NCI-H1105 treated with DMSO at 0.1 percent for 48 hours (cell line): ENCODE results near the gene SLC38A9.
"Not testable (repeated sequence)": the region's sequence is repeated elsewhere in the genome, so short reads cannot be mapped to it uniquely, and the experiment has no call there.

Experiments
- DNase-seq: peaks from one replicate; lab custom pipeline; 2025; lab: John Stamatoyannopoulos, UW

Gene SLC38A9

DNA sequence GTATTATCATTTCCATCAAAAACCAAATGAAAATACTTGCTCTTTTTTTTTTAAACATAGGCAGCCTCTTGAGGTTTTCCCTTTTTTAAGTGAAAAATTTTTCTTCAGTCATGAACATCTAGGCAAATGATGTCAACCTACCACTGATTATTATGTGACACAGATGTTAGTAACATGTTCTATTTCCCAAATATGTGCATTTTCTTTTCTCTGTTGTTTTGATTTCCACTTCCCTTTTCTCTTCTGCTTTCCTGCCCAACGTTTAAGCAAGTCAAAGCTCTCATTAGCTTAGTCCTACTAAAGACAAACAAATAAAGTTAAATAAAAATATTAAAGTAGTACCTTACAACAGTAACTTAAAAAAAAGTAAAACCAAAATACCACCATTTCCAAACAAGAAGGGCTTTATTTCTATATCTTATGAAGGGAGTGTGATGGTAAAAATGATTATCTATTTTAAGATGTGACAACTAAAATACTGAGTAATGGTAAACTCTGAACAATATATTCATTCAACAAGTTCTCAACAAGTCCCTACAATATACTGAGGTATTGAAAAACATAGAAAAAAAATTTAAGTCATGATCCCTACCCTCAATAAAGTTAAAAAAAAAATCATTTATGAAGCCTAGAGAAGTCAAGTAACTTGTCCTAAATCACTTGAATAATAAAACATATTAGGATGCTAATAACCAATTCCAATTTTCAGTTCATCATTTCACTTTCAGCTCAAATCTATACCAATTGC is 9.4 kb downstream of the SLC38A9 start:
- no peak for DNase-seq

DNA sequence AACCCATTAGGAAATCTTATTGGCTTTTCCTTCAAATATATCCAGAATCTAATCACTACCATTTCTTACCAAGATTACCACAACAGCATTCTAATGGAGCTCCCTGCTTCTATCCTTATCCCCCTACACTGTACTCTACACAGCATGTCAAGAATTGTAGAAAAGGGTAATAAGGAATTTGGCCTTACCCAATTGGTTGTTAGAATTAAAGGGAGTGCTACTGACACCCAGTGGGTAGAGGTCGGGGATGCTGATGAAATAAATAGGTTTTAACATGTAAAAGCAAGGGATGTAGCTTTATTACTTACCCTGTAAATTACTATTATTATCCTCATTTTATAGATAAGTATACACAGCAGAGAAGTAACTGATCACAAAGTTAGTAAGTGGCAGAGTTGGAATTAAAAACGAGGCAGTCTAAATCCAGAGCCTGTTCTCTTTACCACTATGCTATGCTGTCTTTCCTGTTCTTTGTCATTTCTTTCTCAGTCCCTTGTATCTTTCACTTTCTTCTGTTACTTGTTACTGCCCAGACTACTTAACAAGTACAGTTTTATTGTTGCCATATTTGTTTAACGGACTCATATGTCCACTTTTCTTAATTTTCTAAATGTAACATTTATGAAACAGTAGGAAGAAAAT is 10.5 kb downstream of the SLC38A9 start:
- no peak for DNase-seq

- DNase-seq, result no peak
These were observed 11.4 kb downstream of the SLC38A9 start for GRCh38 chr5:55700745-55701144.

DNA sequence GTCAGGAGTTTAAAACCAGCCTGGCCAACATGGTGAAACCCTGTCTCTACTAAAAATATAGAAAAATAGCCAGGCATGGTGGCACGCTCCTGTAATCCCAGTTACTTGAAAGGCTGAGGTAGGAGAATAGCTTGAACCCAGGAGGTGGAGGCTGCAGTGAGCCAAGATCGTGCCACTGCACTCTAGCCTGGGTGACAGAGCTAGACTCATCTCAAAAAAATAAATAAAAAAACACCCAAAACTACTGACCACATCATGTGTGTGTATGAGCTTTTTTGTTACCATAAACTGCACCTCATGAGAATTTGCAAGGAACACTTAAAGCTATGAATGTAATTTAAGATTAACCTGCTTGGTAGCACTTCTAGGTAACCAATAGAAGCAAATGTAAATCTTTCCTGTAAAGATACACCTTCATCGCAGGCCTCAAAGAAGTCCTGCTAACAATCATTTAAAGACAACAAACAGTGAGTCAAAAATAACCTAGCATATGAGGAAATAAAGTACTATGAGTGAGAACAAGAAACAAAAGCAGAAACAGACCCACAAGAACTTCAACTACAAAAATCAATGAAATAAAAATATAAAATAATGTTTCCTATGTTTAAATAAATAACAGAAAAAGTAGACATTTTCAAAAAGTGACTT is 13.0 kb downstream of the SLC38A9 start:
- DNase-seq, result no peak

DNA sequence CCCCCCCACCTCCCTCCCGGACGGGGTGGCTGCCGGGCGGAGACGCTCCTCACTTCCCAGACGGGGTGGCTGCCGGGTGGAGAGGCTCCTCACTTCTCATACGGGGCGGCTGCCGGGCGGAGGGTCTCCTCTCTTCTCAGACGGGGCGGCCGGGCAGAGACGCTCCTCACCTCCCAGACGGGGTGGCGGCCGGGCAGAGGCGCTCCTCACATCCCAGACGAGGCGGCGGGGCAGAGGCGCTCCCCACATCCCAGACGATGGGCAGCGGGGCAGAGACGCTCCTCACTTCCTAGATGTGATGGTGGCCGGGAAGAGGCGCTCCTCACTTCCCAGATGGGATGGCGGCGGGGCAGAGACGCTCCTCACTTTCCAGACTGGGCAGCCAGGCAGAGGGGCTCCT is 15.4 kb downstream of the SLC38A9 start:
- DNase-seq, result not testable (repeated sequence)

GRCh38 chr5:55694152-55694830 is 17.8 kb downstream of the SLC38A9 start:
- DNase-seq, result peak; percentile 15

DNA sequence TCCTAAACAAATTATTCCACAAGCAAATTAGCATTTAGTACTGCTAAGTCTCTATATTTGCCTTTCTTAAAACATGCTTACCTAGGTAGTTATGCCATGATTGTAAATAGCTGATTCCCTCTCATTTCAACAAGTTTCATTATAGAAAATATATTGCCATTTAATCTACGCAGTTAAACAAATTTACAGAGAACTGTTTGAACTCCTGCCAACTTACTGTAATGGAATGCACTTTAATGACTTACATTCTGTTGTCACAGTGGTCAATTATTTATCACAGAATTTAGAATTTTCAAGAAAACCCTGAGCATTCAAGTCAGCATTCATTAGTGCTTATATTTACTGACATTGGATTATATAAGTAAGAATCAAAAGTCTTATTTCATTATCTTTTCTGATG is 19.6 kb downstream of the SLC38A9 start:
- no peak for DNase-seq

- no peak for DNase-seq
These were observed 20.1 kb downstream of the SLC38A9 start for GRCh38 chr5:55692106-55692417.

GRCh38 chr5:55691265-55692105 is 20.6 kb downstream of the SLC38A9 start:
- peak; percentile 34 for DNase-seq

DNA sequence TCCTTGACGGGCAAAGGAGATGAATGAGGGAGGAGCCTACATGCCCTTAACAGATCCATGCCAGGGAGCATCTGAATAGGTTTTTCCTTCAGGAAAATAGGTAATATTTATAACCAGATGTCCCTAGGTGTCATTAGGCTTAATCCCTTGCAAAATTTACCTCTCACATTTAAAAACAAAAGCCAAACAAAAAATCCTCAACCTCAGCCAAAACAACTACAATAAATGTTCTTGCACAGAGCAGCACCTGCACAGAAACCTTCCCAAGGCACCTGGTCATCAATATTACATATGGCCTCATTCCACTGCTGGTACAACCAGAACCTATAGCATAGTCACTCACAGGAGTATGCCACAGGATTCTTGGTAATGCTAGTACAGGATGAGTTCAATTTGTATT is 30.1 kb downstream of the SLC38A9 start:
- DNase-seq, result no peak

- DNase-seq, result no peak
These were observed 30.8 kb downstream of the SLC38A9 start for GRCh38 chr5:55681301-55681700.

GRCh38 chr5:55680353-55680752 is 31.8 kb downstream of the SLC38A9 start:
- no peak for DNase-seq

DNA sequence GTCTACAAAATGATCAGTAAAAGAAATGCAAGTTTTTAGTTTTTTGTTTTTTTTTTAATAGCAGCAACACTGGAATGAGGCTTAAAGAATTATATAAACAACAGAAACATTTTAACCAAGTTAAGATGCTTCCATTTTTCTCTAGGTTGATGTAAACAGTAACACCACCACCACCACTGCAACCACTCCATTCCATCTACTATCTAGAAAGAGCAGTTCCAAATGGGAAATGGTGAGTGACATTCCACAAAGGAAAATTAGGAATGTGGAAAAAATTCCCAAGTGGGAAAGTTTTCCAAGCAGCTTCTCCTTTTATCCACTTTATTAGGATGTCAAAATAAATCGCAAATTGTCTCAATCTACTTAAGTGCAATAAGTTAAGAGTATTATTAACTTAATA is 32.6 kb downstream of the SLC38A9 start:
- DNase-seq, result no peak

DNA sequence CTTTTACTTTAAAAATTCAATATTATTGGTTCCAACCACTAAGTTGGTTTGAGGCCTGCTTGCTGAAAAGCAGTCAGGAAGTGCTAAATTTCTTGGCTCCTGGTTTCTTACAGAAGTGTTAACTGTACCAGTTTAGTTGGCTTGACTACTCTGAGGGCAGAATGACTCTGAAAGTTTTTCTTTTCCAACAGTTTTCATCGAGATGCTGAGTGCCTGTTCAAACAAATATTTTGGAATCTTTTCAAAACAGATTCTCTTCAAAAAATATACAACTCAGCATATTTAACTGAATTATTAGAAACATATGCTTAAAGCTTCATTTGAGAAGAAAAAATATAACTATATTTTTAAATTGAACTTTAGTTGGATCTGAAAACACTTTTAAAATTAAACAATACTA is 37.0 kb downstream of the SLC38A9 start:
- no peak for DNase-seq

DNA sequence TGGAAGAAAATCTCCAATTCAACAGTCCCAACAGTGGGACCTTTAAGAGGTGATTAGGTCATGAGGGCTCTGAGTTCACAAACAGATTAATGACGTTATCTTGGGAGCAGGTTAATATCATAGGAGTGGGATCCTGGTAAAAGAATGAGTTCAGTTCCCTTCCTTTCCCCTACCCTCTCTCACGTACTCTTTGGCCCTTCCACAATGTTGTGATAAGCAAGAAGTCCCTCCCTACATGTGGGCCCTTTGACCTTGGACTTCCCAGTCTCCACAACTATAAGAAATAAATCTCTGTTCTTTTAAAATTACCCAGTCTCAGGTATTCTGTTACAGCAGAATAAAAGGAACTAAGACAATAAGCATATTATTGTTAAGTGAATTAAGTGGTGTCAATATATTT is 37.8 kb downstream of the SLC38A9 start:
- no peak for DNase-seq

DNA sequence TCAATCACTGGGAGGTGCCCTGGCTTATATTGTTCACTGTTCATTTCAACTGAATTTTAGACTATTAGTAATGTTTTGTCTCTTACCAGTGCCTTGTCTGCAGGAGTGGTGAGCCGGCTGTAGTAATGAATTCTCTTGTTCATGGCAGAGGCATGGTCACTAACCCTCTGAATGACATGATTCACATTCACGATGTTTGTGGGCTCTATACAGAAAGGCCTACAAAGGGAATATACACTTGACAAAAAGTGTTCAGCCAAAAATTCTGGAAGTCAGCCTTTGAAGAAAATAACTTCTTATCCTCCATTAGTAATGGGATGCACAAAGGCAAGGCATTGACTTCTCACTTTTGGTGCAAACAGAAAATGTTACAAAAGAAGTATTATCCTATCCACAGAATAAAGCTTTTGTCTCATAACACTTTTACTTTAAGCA is 39.6 kb downstream of the SLC38A9 start:
- DNase-seq, result no peak

DNA sequence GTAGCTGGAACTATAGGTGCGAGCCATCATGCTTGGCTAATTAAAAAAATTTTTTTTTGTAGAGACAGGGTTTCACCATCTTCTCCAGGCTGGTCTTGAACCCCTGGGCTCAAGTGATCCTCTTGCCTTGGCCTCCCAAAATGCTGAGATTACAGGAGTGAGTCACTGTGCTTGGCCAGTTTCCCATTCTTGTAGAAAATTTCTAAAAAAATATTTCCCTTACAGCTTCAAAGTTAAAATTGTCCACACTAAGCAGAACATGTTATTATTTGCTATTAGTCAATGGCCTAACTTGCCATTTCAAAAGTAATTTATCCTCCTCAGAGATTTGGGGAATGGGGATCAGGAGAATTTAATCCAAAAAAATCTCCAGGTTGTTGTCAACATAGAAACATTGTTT is 40.1 kb downstream of the SLC38A9 start:
- DNase-seq, result no peak

- no peak for DNase-seq
These were observed 43.8 kb downstream of the SLC38A9 start for GRCh38 chr5:55668356-55668755.

DNA sequence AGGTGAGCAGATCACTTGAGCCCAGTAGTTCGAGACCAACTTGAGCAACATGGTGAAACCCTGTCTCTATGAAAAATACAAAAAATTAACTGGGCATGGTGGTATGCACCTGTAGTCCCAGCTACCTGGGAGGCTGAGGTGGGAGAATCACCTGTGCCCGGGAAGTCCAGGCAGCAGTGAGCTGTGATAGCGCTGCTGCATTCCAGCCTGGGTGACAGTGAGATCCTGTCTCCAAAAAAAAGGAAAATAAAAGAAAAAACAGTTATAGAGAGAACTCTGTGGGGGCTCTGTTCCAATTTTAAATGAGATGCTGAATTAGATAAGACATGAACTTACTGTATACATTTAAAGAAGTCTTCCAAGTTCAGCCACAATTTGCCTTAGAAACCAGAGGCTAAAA is 44.2 kb downstream of the SLC38A9 start:
- no peak for DNase-seq

- DNase-seq, result no peak
These were observed 47.1 kb downstream of the SLC38A9 start for GRCh38 chr5:55665065-55665464.

DNA sequence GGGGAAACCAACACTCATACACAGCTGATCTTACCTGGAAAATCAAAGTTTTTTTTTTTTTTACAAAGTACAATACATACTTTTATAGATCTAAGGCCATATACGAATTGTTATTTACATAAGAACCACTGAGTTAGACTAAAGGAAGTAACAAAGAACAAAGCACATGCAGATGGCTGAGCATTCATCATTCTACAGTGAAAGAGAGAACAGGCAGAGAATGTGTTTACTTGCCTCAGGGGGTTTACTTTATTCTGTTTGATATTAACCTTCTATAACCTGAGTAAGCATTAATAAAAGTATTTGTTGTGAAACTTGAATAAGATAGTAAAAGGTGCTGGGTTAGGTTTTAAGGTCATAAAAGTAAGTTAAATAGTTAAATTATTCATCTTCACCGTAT is 54.7 kb downstream of the SLC38A9 start:
- no peak for DNase-seq

GRCh38 chr5:55650386-55650785 is 61.7 kb downstream of the SLC38A9 start:
- no peak for DNase-seq
